Neural cell (in vitro differentiated cells): Measurements from ENCODE around the gene HJURP. TPM values are rescaled to one million over a fixed set of nuclear protein-coding genes. Genes with fewer than 3 reads are reported as not detected.

Experiments
- H2AFZ ChIP-seq: fragments of 200-600, 300-800 bp; sonication (generic), shearing (Covaris generic); 2 replicates; pipeline ENCODE4 v1.6.0; 2014; ENCODE audit warnings: low read depth, mild to moderate bottlenecking, antibody characterized with exemption, low read length, moderate library complexity
- H3F3A ChIP-seq: fragments of 200-600 bp; shearing (Covaris generic); 2 replicates; pipeline ENCODE4 v1.6.1; 2016; ENCODE audit warnings: mild to moderate bottlenecking, moderate library complexity, mixed read lengths, antibody characterized with exemption, low read length; ENCODE audit not compliant: insufficient read depth, poor library complexity, severe bottlenecking
- H3K27ac ChIP-seq: fragments of 200-600, 300-800 bp; sonication (generic), shearing (Covaris generic); 2 replicates; pipeline ENCODE4 v1.5.1; 2014; ENCODE audit warnings: mild to moderate bottlenecking, low read length, moderate library complexity
- H3K27me3 ChIP-seq: fragments of 300-800, 200-600 bp; sonication (generic), shearing (Covaris generic); 2 replicates; pipeline ENCODE4 v1.6.0; 2014; ENCODE audit warnings: mild to moderate bottlenecking, low read depth, low read length, moderate library complexity; ENCODE audit not compliant: insufficient read depth
- H3K36me3 ChIP-seq: fragments of 300-800, 200-600 bp; sonication (generic), shearing (Covaris generic); 2 replicates; pipeline ENCODE4 v1.5.1; 2014; ENCODE audit warnings: mild to moderate bottlenecking, antibody characterized with exemption, low read length, moderate library complexity; ENCODE audit not compliant: insufficient read depth
- H3K4me2 ChIP-seq: fragments of 300-800, 200-600 bp; sonication (generic), shearing (Covaris generic); 2 replicates; pipeline ENCODE4 v1.6.0; 2014; ENCODE audit warnings: mild to moderate bottlenecking, low read length
- H3K4me3 ChIP-seq: fragments of 300-800, 200-600 bp; sonication (generic), shearing (Covaris generic); 2 replicates; pipeline ENCODE4 v1.5.1; 2014; ENCODE audit warnings: mild to moderate bottlenecking, low read length, moderate library complexity
- H3K79me2 ChIP-seq: fragments of 200-600 bp; shearing (Covaris generic); replicated peaks from 2 replicates; pipeline ENCODE4 v1.6.0; 2014; ENCODE audit warnings: mild to moderate bottlenecking, low read length, moderate library complexity; ENCODE audit not compliant: insufficient read depth
- H3K9ac ChIP-seq: fragments of 300-800, 200-600 bp; sonication (generic), shearing (Covaris generic); 2 replicates; pipeline ENCODE4 v1.6.1; 2016; ENCODE audit warnings: mild to moderate bottlenecking, low read length, mixed read lengths
- H3K9me2 ChIP-seq: fragments of 200-600 bp; shearing (Covaris generic); 2 replicates; pipeline ENCODE4 v1.6.1; 2016; ENCODE audit warnings: mild to moderate bottlenecking, low read length, mixed read lengths; ENCODE audit not compliant: insufficient read depth
- H3K9me3 ChIP-seq: fragments of 200-600, 300-800 bp; sonication (generic), shearing (Covaris generic); 2 replicates; pipeline ENCODE4 v1.6.1; 2016; ENCODE audit warnings: mild to moderate bottlenecking, mixed run types, low read length, moderate library complexity, mixed read lengths
- H4K20me1 ChIP-seq: fragments of 200-600 bp; shearing (Covaris generic); 2 replicates; pipeline ENCODE4 v1.6.1; 2016; ENCODE audit warnings: mild to moderate bottlenecking, mixed run types; ENCODE audit not compliant: insufficient read depth
- EP300 ChIP-seq: fragments of 450-650 bp; conservative IDR thresholded peaks from 2 replicates; pipeline ENCODE4 v1.6.1; 2014; ENCODE audit warnings: antibody characterized with exemption, mild to moderate bottlenecking, moderate library complexity; ENCODE audit not compliant: poor library complexity, severe bottlenecking
- EZH2 ChIP-seq: fragments of 200-600, 300-800 bp; shearing (Covaris generic), sonication (generic); IDR thresholded peaks from 2 replicates; pipeline ENCODE4 v1.6.1; 2014; ENCODE audit warnings: antibody characterized with exemption, low read length, borderline replicate concordance, mild to moderate bottlenecking; ENCODE audit not compliant: insufficient read depth, poor library complexity, severe bottlenecking
- MXI1 ChIP-seq: fragments of 450-650 bp; conservative IDR thresholded peaks from 2 replicates; pipeline ENCODE4 v1.6.1; 2014; ENCODE audit warnings: antibody characterized with exemption, mild to moderate bottlenecking; ENCODE audit not compliant: poor library complexity, severe bottlenecking
- POLR2AphosphoS5 ChIP-seq: IDR thresholded peaks from 2 replicates; pipeline ENCODE4 v1.6.1; 2012
- RAD21 ChIP-seq: fragments of 450-650 bp; conservative IDR thresholded peaks from 2 replicates; pipeline ENCODE4 v1.6.1; 2014; ENCODE audit warnings: antibody characterized with exemption, mild to moderate bottlenecking, moderate library complexity
- REST ChIP-seq: IDR thresholded peaks from 2 replicates; pipeline ENCODE4 v1.6.1; 2012; ENCODE audit warnings: borderline replicate concordance
- SMC3 ChIP-seq: fragments of 450-650 bp; conservative IDR thresholded peaks from 2 replicates; pipeline ENCODE4 v1.6.1; 2014; ENCODE audit warnings: antibody characterized with exemption, mild to moderate bottlenecking, moderate library complexity; ENCODE audit not compliant: poor library complexity
- TAF1 ChIP-seq: IDR thresholded peaks from 2 replicates; pipeline ENCODE4 v1.6.1; 2012; ENCODE audit warnings: low read depth
- polyA plus RNA-seq: library from polyadenylated mRNA; depleted of rRNA; stranded (reverse); fragments of >200 nt; gene quantifications from 2 replicates; pipeline ENCODE4 v1.2.3, GENCODE V29; 2014
- TF ChIP-seq, protein P1 (sequence below): fragments of 450-650 bp; IDR thresholded peaks from 2 replicates; pipeline ENCODE4 v1.5.1; 2014; ENCODE audit warnings: antibody characterized with exemption, mild to moderate bottlenecking, moderate library complexity; ENCODE audit not compliant: poor library complexity, severe bottlenecking

Gene HJURP
- polyA plus RNA-seq, 1 donor from 2014 or later: 1.3 TPM

DNA sequence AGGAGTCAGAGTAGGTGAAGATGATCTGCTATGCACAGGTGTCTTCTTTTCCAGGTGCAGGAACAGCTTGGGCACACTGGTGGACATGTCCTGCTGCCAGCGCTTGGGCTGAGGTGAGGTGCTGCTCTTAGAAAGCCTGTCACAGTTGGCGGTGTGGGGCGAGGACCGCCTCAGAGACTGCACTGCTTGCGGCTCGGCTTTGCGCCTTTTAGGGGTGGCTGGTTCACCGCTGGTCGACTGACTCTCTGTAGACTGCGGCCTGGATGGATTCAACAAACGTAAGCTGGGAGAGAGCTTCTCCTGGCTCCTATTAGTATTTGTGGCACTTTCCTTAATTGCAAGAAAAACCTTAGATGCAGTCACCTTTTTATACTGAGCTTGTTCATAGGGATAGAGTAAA, 12.1 kb upstream of the HJURP start:
- TF ChIP-seq TAF1 (no peak), POLR2AphosphoS5 (no peak), RAD21 (no peak), SMC3 (no peak), REST (no peak), MXI1 (no peak), EZH2 (no peak), EP300 (no peak)
- TF ChIP-seq, protein P1, sequence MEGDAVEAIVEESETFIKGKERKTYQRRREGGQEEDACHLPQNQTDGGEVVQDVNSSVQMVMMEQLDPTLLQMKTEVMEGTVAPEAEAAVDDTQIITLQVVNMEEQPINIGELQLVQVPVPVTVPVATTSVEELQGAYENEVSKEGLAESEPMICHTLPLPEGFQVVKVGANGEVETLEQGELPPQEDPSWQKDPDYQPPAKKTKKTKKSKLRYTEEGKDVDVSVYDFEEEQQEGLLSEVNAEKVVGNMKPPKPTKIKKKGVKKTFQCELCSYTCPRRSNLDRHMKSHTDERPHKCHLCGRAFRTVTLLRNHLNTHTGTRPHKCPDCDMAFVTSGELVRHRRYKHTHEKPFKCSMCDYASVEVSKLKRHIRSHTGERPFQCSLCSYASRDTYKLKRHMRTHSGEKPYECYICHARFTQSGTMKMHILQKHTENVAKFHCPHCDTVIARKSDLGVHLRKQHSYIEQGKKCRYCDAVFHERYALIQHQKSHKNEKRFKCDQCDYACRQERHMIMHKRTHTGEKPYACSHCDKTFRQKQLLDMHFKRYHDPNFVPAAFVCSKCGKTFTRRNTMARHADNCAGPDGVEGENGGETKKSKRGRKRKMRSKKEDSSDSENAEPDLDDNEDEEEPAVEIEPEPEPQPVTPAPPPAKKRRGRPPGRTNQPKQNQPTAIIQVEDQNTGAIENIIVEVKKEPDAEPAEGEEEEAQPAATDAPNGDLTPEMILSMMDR: no peak
- Histone ChIP-seq H2AFZ (no peak overlapping the region), H4K20me1 (no peaks in the 10 kb centered on the region), H3K9me2 (no peaks in the 10 kb centered on the region), H3K27ac (no peak overlapping the region), H3K36me3 (no peaks in the 10 kb centered on the region), H3K9me3 (peaks cover 2% of the 10 kb centered on the region), H3K9ac (no peak overlapping the region), H3K4me3 (no peak overlapping the region), H3K79me2 (no peaks in the 10 kb centered on the region), H3K27me3 (no peaks in the 10 kb centered on the region), H3F3A (no peaks in the 10 kb centered on the region), H3K4me2 (no peak overlapping the region)

- Histone ChIP-seq H3K9ac (no peak overlapping the region), H3F3A (no peaks in the 10 kb centered on the region), H3K27ac (no peak overlapping the region), H3K79me2 (no peaks in the 10 kb centered on the region), H3K9me2 (no peaks in the 10 kb centered on the region), H3K4me2 (no peak overlapping the region), H3K4me3 (no peak overlapping the region), H3K36me3 (no peaks in the 10 kb centered on the region), H2AFZ (no peak overlapping the region), H3K27me3 (no peaks in the 10 kb centered on the region), H3K9me3 (peaks cover 2% of the 10 kb centered on the region), H4K20me1 (no peaks in the 10 kb centered on the region)
- TF ChIP-seq MXI1 (no peak), TAF1 (no peak), REST (no peak), EZH2 (no peak), SMC3 (no peak), RAD21 (no peak), EP300 (no peak), POLR2AphosphoS5 (no peak)
- TF ChIP-seq, protein P1: no peak
Observed at GRCh38 chr2:233865838-233866237, 11.5 kb upstream of the HJURP start.
